Breast epithelium (tissue), 4 donors: Measurements from ENCODE around the gene FHL5. TPM values are rescaled to one million over a fixed set of nuclear protein-coding genes. Genes with fewer than 3 reads are reported as not detected.

Source experiments
- DNase-seq, 2 donors: peaks; one replicate each; pipeline ENCODE4 v3.0.0-alpha.2; 2019; ENCODE audit warnings: low spot score in 2 of 2
- H3K27ac ChIP-seq, 2 donors: fragments of 200-600 bp; sonication (generic) in 1 of 2; one replicate each; pipeline ENCODE4 v1.5.1; 2016 to 2019; ENCODE audit warnings: mild to moderate bottlenecking in 1 of 2
- H3K27me3 ChIP-seq, 2 donors: fragments of 200-600 bp; sonication (generic) in 1 of 2; one replicate each; pipeline versions ENCODE4 v1.5.1 to v1.6.0; 2017 to 2019; ENCODE audit warnings: control low read depth in 1 of 2, mild to moderate bottlenecking in 1 of 2
- H3K36me3 ChIP-seq: fragments of 200-600 bp; one replicate; pipeline ENCODE4 v1.5.1; 2019
- H3K4me1 ChIP-seq, 2 donors: fragments of 200-600 bp; sonication (generic); one replicate each; pipeline ENCODE4 v1.5.1; 2016 to 2019; ENCODE audit warnings: control low read depth in 1 of 2
- H3K4me3 ChIP-seq, 3 donors: fragments of 200-600 bp; sonication (generic); 1 replicate in 2 of 3; 2 replicates in 1 of 3; pipeline ENCODE4 v1.5.1; 2016 to 2019; ENCODE audit warnings: mild to moderate bottlenecking in 3 of 3, moderate library complexity in 2 of 3
- H3K9me3 ChIP-seq, 2 donors: fragments of 200-600 bp; sonication (generic) in 1 of 2; one replicate each; pipeline ENCODE4 v1.5.1; 2016 to 2019; ENCODE audit warnings: control low read depth in 1 of 2
- CTCF ChIP-seq, 3 donors: fragments of 450-650 bp; IDR thresholded peaks; one replicate each; pipeline ENCODE4 v1.5.1; 2016 to 2017; ENCODE audit warnings: antibody characterized with exemption in 3 of 3, mild to moderate bottlenecking in 3 of 3, moderate library complexity in 3 of 3
- POLR2A ChIP-seq: fragments of 450-650 bp; IDR thresholded peaks from one replicate; pipeline ENCODE4 v1.6.1; 2016; ENCODE audit warnings: antibody characterized with exemption, mild to moderate bottlenecking, moderate library complexity
- POLR2AphosphoS5 ChIP-seq, 3 donors: sonication (generic); formaldehyde crosslinking; IDR thresholded peaks; one replicate each; pipeline ENCODE4 v1.6.1; 2017; ENCODE audit warnings: antibody characterized with exemption in 3 of 3
- intact Hi-C: fragments of 100-400 bp; cut with DNase I; formaldehyde crosslinking; loops from one replicate; pipeline ENCODE4 v1.15.1; 2023; ENCODE audit warnings: low total_unique reads
- total RNA-seq, 3 donors: library from RNA; depleted of rRNA; stranded (reverse); fragments of >200 nt; gene quantifications; one replicate each; pipeline ENCODE4 v1.1.0, GENCODE V29; 2016

FHL5 gene
- total RNA-seq, 3 donors from 2014 or later: 12.9 to 45.2 (median 25.0) TPM

GRCh38 chr6:96528193-96528592 is 34.7 kb upstream of the FHL5 start:
- peaks cover 10% of the 10 kb centered on the region for H3K36me3 ChIP-seq
- H3K27ac ChIP-seq: no peak overlapping the region
- H3K4me1 ChIP-seq: no peaks in the 10 kb centered on the region
- H3K9me3 ChIP-seq: no peaks in the 10 kb centered on the region
- no peak for DNase-seq
- H3K27me3 ChIP-seq: no peaks in the 10 kb centered on the region
- intact Hi-C loops: no loop called here
- H3K4me3 ChIP-seq: no peak overlapping the region
- TF ChIP-seq CTCF (IDR thresholded peaks at IDR 0.05): no peak
- TF ChIP-seq POLR2A: no peak
- TF ChIP-seq POLR2AphosphoS5 (IDR thresholded peaks at IDR 0.05): no peak

- Histone ChIP-seq H3K27ac (no peak overlapping the region), H3K36me3 (peaks cover 10% of the 10 kb centered on the region), H3K9me3 (no peaks in the 10 kb centered on the region), H3K4me1 (no peaks in the 10 kb centered on the region), H3K27me3 (no peaks in the 10 kb centered on the region), H3K4me3 (no peak overlapping the region)
- DNase-seq: no peak
- no peak for TF ChIP-seq POLR2AphosphoS5 (IDR thresholded peaks at IDR 0.05)
- TF ChIP-seq POLR2A: no peak
- no peak for TF ChIP-seq CTCF (IDR thresholded peaks at IDR 0.05)
- intact Hi-C loops: no loop called here
Observed at GRCh38 chr6:96532399-96532798, 30.5 kb upstream of the FHL5 start.

- Histone ChIP-seq H3K27me3 (no peaks in the 10 kb centered on the region), H3K27ac (no peak overlapping the region), H3K4me1 (no peaks in the 10 kb centered on the region), H3K4me3 (no peak overlapping the region), H3K36me3 (peaks cover 10% of the 10 kb centered on the region), H3K9me3 (no peaks in the 10 kb centered on the region)
- DNase-seq: no peak
- intact Hi-C loops: no loop called here
- TF ChIP-seq CTCF (IDR thresholded peaks at IDR 0.05): no peak
- no peak for TF ChIP-seq POLR2A
- TF ChIP-seq POLR2AphosphoS5 (IDR thresholded peaks at IDR 0.05): no peak
Observed at GRCh38 chr6:96537726-96538125, 25.2 kb upstream of the FHL5 start.

GRCh38 chr6:96542702-96543101 is 20.2 kb upstream of the FHL5 start:
- no peak for TF ChIP-seq CTCF (IDR thresholded peaks at IDR 0.05)
- TF ChIP-seq POLR2A: no peak
- no peak for TF ChIP-seq POLR2AphosphoS5 (IDR thresholded peaks at IDR 0.05)
- intact Hi-C loops: no loop called here

GRCh38 chr6:96545882-96546281 is 17.0 kb upstream of the FHL5 start:
- Histone ChIP-seq H3K27ac (no peak overlapping the region), H3K36me3 (peaks cover 18% of the 10 kb centered on the region), H3K27me3 (no peaks in the 10 kb centered on the region), H3K4me1 (no peaks in the 10 kb centered on the region), H3K9me3 (no peaks in the 10 kb centered on the region), H3K4me3 (no peak overlapping the region)
- TF ChIP-seq POLR2AphosphoS5 (IDR thresholded peaks at IDR 0.05) (no peak), POLR2A (no peak), CTCF (IDR thresholded peaks at IDR 0.05) (no peak)
- no peak for DNase-seq
- intact Hi-C loops: no loop called here

More at GRCh38 chr6:96542702-96543101, 20.2 kb upstream of the FHL5 start:
- H3K9me3 ChIP-seq: no peaks in the 10 kb centered on the region
- no peaks in the 10 kb centered on the region for H3K27me3 ChIP-seq
- H3K4me3 ChIP-seq: no peak overlapping the region
- no peaks in the 10 kb centered on the region for H3K4me1 ChIP-seq
- no peak for DNase-seq
- H3K27ac ChIP-seq: no peak overlapping the region
- peaks cover 22% of the 10 kb centered on the region for H3K36me3 ChIP-seq
